PC-3 (cell line): ENCODE measurements around the gene IL17RD. TPM values are rescaled to one million over a fixed set of nuclear protein-coding genes. Genes with fewer than 3 reads are reported as not detected.

Experiments
- ATAC-seq: fragments of 200-7000 bp; cut with Tn5 transposase; 2 replicates; pipeline ENCODE4 v1.9.1; 2020; ENCODE audit warnings: mild to moderate bottlenecking, moderate library complexity
- BruUV-seq: library from RNA; stranded (reverse); fragments of 400-500 nt; replicated peaks from 2 replicates; lab custom pipeline; 2021; lab: Mats Ljungman, UMichigan
- CTCF ChIA-PET: fragments of 300-600 bp; sonication (Branson Sonifier 250); formaldehyde crosslinking; loops from one replicate; lab custom pipeline; 2022; ENCODE audit warnings: antibody characterized with exemption; lab: Charles Lee
- POLR2A ChIA-PET: fragments of 300-600 bp; sonication (Branson Sonifier 250); formaldehyde crosslinking; loops from one replicate; lab custom pipeline; 2022; ENCODE audit warnings: antibody characterized with exemption; ENCODE audit not compliant: unreplicated experiment; lab: Charles Lee
- DNase-seq: peaks from one replicate; pipeline ENCODE4 v3.0.0-alpha.2; 2015
- H2AFZ ChIP-seq: fragments of 300-600 bp; sonication (generic); 2 replicates; pipeline ENCODE4 v1.6.0; 2016; ENCODE audit warnings: antibody characterized with exemption, low read length
- H3F3A ChIP-seq: fragments of 300-600 bp; sonication (generic); one replicate; pipeline ENCODE4 v1.6.0; 2017; ENCODE audit warnings: antibody characterized with exemption, low read length, control low read depth, mild to moderate bottlenecking; ENCODE audit not compliant: unreplicated experiment
- H3K27ac ChIP-seq: fragments of 300-600 bp; sonication (generic); 2 replicates; pipeline ENCODE4 v1.5.1; 2016; ENCODE audit warnings: mild to moderate bottlenecking, low read length
- H3K27me3 ChIP-seq: fragments of 300-600 bp; sonication (generic); 2 replicates; pipeline ENCODE4 v1.6.1; 2016; ENCODE audit warnings: low read length, mixed read lengths
- H3K36me3 ChIP-seq: fragments of 300-600 bp; sonication (generic); 2 replicates; pipeline ENCODE4 v1.6.1; 2016; ENCODE audit warnings: low read depth, mixed run types, low read length, mixed read lengths
- H3K4me1 ChIP-seq: fragments of 300-600 bp; sonication (generic); 2 replicates; pipeline ENCODE4 v1.5.1; 2016; ENCODE audit warnings: low read length; ENCODE audit not compliant: insufficient read depth
- H3K4me2 ChIP-seq: fragments of 300-600 bp; sonication (generic); 2 replicates; pipeline ENCODE4 v1.6.0; 2016; ENCODE audit warnings: low read length
- H3K4me3 ChIP-seq: fragments of 300-600 bp; sonication (generic); 2 replicates; pipeline ENCODE4 v1.5.1; 2016; ENCODE audit warnings: mild to moderate bottlenecking, low read length, mixed read lengths
- H3K79me2 ChIP-seq: fragments of 300-600 bp; sonication (generic); 2 replicates; pipeline ENCODE4 v1.6.1; 2017; ENCODE audit warnings: low read length, mixed read lengths
- H3K9ac ChIP-seq: fragments of 300-600 bp; sonication (generic); 2 replicates; pipeline ENCODE4 v1.6.0; 2016; ENCODE audit warnings: mild to moderate bottlenecking, low read length
- H3K9me2 ChIP-seq: fragments of 300-600 bp; sonication (generic); replicated peaks from 2 replicates; pipeline ENCODE4 v1.6.1; 2016; ENCODE audit warnings: mixed run types, low read length, mixed read lengths
- H3K9me3 ChIP-seq: fragments of 300-600 bp; sonication (generic); 2 replicates; pipeline ENCODE4 v1.6.1; 2016; ENCODE audit warnings: low read length, mixed read lengths
- H4K20me1 ChIP-seq: fragments of 300-600 bp; sonication (generic); 2 replicates; pipeline ENCODE4 v1.6.1; 2016; ENCODE audit warnings: low read length, mixed read lengths
- CTCF ChIP-seq: fragments of 300-600 bp; sonication (generic); conservative IDR thresholded peaks from 2 replicates; pipeline ENCODE4 v1.5.1; 2017; ENCODE audit warnings: antibody characterized with exemption, low read depth, mild to moderate bottlenecking, low read length
- EZH2 ChIP-seq: fragments of 300-600 bp; sonication (generic); IDR thresholded peaks from one replicate; pipeline ENCODE4 v1.6.1; 2017; ENCODE audit warnings: antibody characterized with exemption, mild to moderate bottlenecking, low read length; ENCODE audit not compliant: unreplicated experiment
- EZH2phosphoT487 ChIP-seq: fragments of 300-600 bp; sonication (generic); IDR thresholded peaks from 2 replicates; pipeline ENCODE4 v1.6.1; 2018; ENCODE audit warnings: mild to moderate bottlenecking, antibody characterized with exemption, low read length, borderline replicate concordance
- intact Hi-C: fragments of 100-400 bp; cut with micrococcal nuclease; formaldehyde crosslinking; loops from 2 replicates; pipeline ENCODE4 v1.9.0; 2023
- total RNA-seq: library from RNA; depleted of rRNA; stranded (reverse); fragments of >200 nt; gene quantifications from 2 replicates; pipeline ENCODE4 v1.2.3, GENCODE V29; 2014

The IL17RD gene
- total RNA-seq, 1 experiment from 2014 or later: 3.7 TPM

- ATAC-seq: no peak
- no peak overlapping the region for H3K9ac ChIP-seq
- TF ChIP-seq CTCF (no peak), EZH2 (no peak), EZH2phosphoT487 (no peak)
- H3K4me2 ChIP-seq: peak overlapping the region; percentile 84; the same call in 1 of the 2 replicates
- no TSS peak for BruUV-seq
- intact Hi-C loops: loop anchor here (1.0 to 10.0 kb wide), 5 partner anchors 51 to 424 kb away; partner anchors contain the start of genes ARF4 and PDE12
- H2AFZ ChIP-seq: no peak overlapping the region
- no peaks in the 10 kb centered on the region for H4K20me1 ChIP-seq
- no peak overlapping the region for H3K4me3 ChIP-seq
- H3K36me3 ChIP-seq: no peaks in the 10 kb centered on the region
- H3K79me2 ChIP-seq: no peaks in the 10 kb centered on the region
- no peaks in the 10 kb centered on the region for H3K9me3 ChIP-seq
- POLR2A ChIA-PET: no interaction called here
- DNase-seq: peak; percentile 55
- peaks cover 5% of the 10 kb centered on the region; the same call in 1 of the 2 replicates for H3K4me1 ChIP-seq
- no peak overlapping the region for H3K27ac ChIP-seq
- no peaks in the 10 kb centered on the region for H3K9me2 ChIP-seq
- CTCF ChIA-PET: interaction anchor here (0.5 to 1.0 kb wide), 4 partner anchors 17 to 69 kb away, joined by 3 to 6 read pairs (median 4); no protein-coding TSS in a partner anchor
- no peaks in the 10 kb centered on the region for H3F3A ChIP-seq
- no peaks in the 10 kb centered on the region for H3K27me3 ChIP-seq
Measured at GRCh38 chr3:57170946-57171345, 5.8 kb upstream of the IL17RD start.

DNA sequence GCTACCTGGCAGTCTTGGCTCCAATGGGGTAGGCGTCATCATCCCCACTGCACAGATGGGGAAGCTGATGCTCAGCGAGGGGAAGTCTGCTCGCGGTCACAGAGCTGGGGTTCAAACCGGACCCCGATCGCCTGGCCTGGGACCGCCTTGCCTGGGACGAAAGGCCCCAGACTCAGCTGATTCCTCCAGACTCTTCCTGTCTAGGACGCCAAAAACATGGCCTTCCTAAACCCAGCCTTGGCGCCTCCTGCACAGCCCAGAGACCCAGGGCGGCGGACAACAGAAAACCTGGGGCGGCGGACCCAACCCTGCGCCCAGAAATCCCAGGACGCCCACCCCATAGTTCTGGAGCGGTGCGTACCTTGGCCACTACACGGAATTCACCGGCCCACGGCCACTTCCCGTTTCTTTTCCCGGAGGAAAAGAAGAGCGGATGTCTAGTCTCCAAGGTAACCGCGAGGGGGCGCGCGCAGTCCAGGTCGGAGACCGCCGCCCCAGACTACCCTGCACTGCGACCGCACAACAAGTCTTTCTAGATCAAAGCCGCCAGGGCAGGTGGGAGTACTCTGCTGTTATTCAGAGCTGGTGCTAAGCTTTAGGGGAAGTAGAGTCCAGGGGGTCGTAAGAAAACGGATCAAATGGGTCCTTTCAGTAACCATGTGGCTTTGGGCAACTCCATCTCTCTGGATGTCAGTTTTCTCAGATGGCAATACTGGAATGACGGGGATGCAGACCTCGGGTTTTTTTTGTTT is 4.9 kb upstream of the IL17RD start:
- peak overlapping the region; percentile 59 for H3K9ac ChIP-seq
- BruUV-seq: TSS peak; percentile 58
- POLR2A ChIA-PET: interaction anchor here (0.6 kb wide), 1 partner anchor 26 kb away, joined by 18 read pairs; no protein-coding TSS in a partner anchor

More for the DNA sequence above, 4.9 kb upstream of the IL17RD start:
- Histone ChIP-seq H2AFZ (peak overlapping the region; percentile 92), H3K27ac (no peak overlapping the region), H3F3A (no peaks in the 10 kb centered on the region), H3K9me2 (no peaks in the 10 kb centered on the region), H3K4me3 (peak overlapping the region; percentile 67), H3K27me3 (no peaks in the 10 kb centered on the region), H3K4me2 (peak overlapping the region; percentile 84), H4K20me1 (no peaks in the 10 kb centered on the region), H3K36me3 (no peaks in the 10 kb centered on the region), H3K4me1 (peaks cover 5% of the 10 kb centered on the region; the same call in 1 of the 2 replicates), H3K79me2 (no peaks in the 10 kb centered on the region), H3K9me3 (no peaks in the 10 kb centered on the region)
- ATAC-seq: peak; percentile 86
- no peak for TF ChIP-seq EZH2
- peak; percentile 96 for TF ChIP-seq CTCF
- TF ChIP-seq EZH2phosphoT487: no peak
- CTCF ChIA-PET: interaction anchor here (0.9 to 1.0 kb wide), 2 partner anchors 26 to 52 kb away, joined by 3 to 6 read pairs; no protein-coding TSS in a partner anchor
- intact Hi-C loops: loop anchor here (1.0 to 10.0 kb wide), 5 partner anchors 52 to 425 kb away; partner anchors contain the start of genes ARF4 and PDE12
- peak; percentile 81 for DNase-seq
